BJ (cell line): Measurements from ENCODE around the gene VANGL1. TPM values are rescaled to one million over a fixed set of nuclear protein-coding genes. Genes with fewer than 3 reads are reported as not detected.

ENCODE experiments used
- CTCF ChIA-PET: fragments of 350-600 bp; formaldehyde crosslinking; extraction: SDS; loops from one replicate; lab custom pipeline; 2021; ENCODE audit warnings: antibody characterized with exemption, inconsistent platforms; lab: Yijun Ruan, JAX
- POLR2A ChIA-PET: fragments of 300-600 bp; sonication (Branson Sonifier 250); formaldehyde crosslinking; extraction: SDS; loops from one replicate; lab custom pipeline; 2021; ENCODE audit warnings: antibody characterized with exemption; lab: Charles Lee
- DNase-seq: peaks from one replicate; pipeline ENCODE4 v3.0.0-alpha.2; 2011; ENCODE audit warnings: low read depth
- H3K27me3 ChIP-seq: 2 replicates; pipeline ENCODE4 v1.6.0; 2011; ENCODE audit warnings: low read length; ENCODE audit not compliant: control insufficient read depth, insufficient read depth
- H3K36me3 ChIP-seq: 2 replicates; pipeline ENCODE4 v1.5.1; 2011; ENCODE audit warnings: low read length; ENCODE audit not compliant: control insufficient read depth, insufficient read depth
- H3K4me3 ChIP-seq: 2 replicates; pipeline ENCODE4 v1.5.1; 2011; ENCODE audit warnings: low read depth, mild to moderate bottlenecking, control low read depth, low read length
- polyA plus RNA-seq: library from polyadenylated mRNA; depleted of rRNA; stranded (reverse); fragments of >200 nt; gene quantifications from 2 replicates; pipeline ENCODE4 v1.2.3, GENCODE V29; 2011
- TF ChIP-seq, protein P1 (sequence below): IDR thresholded peaks from 2 replicates; pipeline ENCODE4 v1.5.1; 2011; ENCODE audit warnings: low read depth, mild to moderate bottlenecking, control low read depth, inconsistent platforms, low read length, moderate library complexity; ENCODE audit not compliant: insufficient read depth

The VANGL1 gene
- polyA plus RNA-seq, 1 experiment, result 11.6 TPM

DNA sequence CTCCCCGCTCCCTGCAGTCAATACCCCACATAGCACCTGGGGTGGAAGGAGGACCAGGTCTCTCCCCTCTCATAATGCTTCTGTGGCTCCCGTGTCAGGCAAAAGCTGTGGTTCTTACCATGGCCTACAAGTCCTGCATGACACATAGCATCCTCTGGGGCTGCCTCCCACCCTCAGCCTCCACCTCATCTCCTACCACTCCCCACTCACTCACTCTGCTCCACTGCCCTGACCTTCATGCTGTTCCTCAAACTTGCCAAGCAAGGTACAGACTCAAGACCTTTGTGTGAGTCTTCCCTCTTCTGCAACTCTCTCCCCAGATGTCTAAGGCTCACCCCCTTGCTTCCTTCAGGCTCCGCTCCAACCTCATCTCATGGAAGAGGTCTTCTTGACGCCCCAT is 28.0 kb upstream of the VANGL1 start:
- ChIA-PET POLR2A (no interaction called here), CTCF (no interaction called here)
- no peak for DNase-seq
- H3K27me3 ChIP-seq, result peaks cover 5% of the 10 kb centered on the region; the same call in 1 of the 2 replicates
- TF ChIP-seq, protein P1, sequence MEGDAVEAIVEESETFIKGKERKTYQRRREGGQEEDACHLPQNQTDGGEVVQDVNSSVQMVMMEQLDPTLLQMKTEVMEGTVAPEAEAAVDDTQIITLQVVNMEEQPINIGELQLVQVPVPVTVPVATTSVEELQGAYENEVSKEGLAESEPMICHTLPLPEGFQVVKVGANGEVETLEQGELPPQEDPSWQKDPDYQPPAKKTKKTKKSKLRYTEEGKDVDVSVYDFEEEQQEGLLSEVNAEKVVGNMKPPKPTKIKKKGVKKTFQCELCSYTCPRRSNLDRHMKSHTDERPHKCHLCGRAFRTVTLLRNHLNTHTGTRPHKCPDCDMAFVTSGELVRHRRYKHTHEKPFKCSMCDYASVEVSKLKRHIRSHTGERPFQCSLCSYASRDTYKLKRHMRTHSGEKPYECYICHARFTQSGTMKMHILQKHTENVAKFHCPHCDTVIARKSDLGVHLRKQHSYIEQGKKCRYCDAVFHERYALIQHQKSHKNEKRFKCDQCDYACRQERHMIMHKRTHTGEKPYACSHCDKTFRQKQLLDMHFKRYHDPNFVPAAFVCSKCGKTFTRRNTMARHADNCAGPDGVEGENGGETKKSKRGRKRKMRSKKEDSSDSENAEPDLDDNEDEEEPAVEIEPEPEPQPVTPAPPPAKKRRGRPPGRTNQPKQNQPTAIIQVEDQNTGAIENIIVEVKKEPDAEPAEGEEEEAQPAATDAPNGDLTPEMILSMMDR, result no peak
- no peak overlapping the region for H3K4me3 ChIP-seq
- no peaks in the 10 kb centered on the region for H3K36me3 ChIP-seq

DNA sequence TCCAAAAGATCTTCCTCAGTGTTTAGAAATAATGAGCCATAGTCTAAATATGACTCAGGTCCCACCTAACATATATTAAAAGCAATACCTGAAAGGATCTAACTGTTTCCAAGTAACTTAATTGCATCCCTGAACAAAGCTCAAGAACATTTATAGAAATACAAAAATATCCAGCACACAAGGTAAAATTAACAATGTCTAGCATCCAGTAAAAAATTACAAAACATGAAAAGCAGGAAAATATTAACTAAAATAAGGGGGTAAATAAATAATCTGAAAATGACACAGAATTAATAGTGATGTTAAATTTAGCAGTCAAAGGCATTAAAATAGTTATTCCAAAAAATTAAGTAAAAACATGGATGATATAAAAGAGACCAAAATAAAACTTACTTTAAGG is 21.3 kb upstream of the VANGL1 start:
- H3K36me3 ChIP-seq, result no peaks in the 10 kb centered on the region
- ChIA-PET POLR2A (no interaction called here), CTCF (no interaction called here)
- TF ChIP-seq, protein P1, result no peak
- no peak for DNase-seq
- no peak overlapping the region for H3K4me3 ChIP-seq
- peaks cover 5% of the 10 kb centered on the region; the same call in 1 of the 2 replicates for H3K27me3 ChIP-seq

DNA sequence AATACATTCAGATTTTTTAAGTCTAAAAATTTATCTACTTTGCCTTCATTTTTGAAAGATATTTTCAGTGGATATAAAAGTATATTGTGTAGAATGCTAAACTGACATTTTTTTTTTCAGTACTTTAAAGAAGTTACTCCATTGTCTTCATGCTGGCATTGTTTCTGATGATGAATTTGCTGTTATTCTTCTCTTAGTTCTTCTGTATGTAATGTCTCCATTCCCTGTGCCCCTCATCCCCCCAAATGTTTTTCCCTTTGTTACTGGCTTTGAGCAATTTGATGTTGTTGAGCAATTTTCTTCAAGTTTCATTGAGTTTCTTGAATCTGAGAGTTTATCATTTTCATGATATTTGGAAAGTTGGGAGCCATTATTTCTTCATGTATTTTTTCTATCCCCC is 20.8 kb upstream of the VANGL1 start:
- ChIA-PET CTCF (no interaction called here), POLR2A (no interaction called here)
- H3K27me3 ChIP-seq, result peaks cover 5% of the 10 kb centered on the region; the same call in 1 of the 2 replicates
- no peaks in the 10 kb centered on the region for H3K36me3 ChIP-seq
- DNase-seq, result no peak
- no peak overlapping the region for H3K4me3 ChIP-seq
- TF ChIP-seq, protein P1, result no peak

DNA sequence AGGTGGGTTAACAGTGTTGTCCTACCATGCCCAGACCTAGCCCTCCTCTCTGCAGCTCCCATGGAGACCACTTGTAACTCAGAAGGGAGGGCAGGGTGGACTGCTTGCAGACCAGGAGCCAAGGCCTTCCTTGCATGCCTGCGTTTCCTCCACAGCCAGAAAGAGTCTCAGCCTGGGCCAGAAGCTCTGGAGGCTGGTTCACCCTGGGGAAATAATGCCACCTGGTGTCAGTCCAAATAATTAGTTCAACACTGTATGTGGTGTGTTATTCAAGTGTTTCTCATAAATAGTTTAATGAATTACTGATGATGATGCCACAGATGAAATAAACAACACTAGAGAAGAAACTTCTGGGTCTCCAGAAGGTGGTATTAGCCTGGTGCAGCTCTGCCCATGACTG is 16.9 kb upstream of the VANGL1 start:
- DNase-seq, result no peak
- Histone ChIP-seq H3K4me3 (no peak overlapping the region), H3K27me3 (peaks cover 2% of the 10 kb centered on the region; the same call in 1 of the 2 replicates), H3K36me3 (no peaks in the 10 kb centered on the region)
- POLR2A ChIA-PET, result no interaction called here
- CTCF ChIA-PET, result interaction anchor here (1.0 to 1.8 kb wide), 3 partner anchors 16 to 158 kb away, joined by 3 to 5 read pairs (median 3); no protein-coding TSS in a partner anchor
- TF ChIP-seq, protein P1, result no peak

DNA sequence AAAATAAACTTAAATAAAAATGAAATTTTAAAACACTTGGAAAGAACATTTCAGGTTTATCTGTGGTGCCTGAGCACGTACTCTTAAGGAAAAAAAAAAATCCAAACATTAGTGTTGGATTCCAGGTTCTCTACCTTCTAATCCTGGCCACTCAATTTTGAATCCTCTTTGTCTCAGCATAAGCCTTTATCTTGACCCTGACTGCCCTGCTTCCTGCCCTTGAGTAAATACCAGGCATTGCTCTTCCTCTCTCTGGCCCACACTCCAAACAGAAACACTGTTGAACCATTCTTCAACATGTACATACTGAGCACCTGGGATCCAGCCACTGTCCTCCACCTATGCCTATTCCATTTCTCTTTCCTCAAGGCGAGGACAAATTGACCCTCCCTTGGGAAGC is 11.4 kb upstream of the VANGL1 start:
- H3K27me3 ChIP-seq, result peaks cover 2% of the 10 kb centered on the region
- TF ChIP-seq, protein P1, result no peak
- ChIA-PET CTCF (no interaction called here), POLR2A (no interaction called here)
- H3K36me3 ChIP-seq, result no peaks in the 10 kb centered on the region
- DNase-seq, result no peak
- no peak overlapping the region for H3K4me3 ChIP-seq
